ENCODE data around the gene C15orf40.
A peak's percentile ranks its signal among the peaks of the same experiment; 100 is the strongest.

Gene C15orf40

GRCh38 chr15:82986442-82986780 is 25.0 kb downstream of the C15orf40 start:
- WGBS: 3% methylated on average over 6 of the region's 12 CpGs
- Histone ChIP-seq H4K91ac (ENCODE audit: low read length) (peak overlapping the region; percentile 35), H3K18ac (ENCODE audit: low read depth in 1 of 2, low read length in 2 of 2) (peak overlapping the region in 1 of 2 experiments; percentile 16), H3K27ac (ENCODE audit: low read length, poor library complexity, severe bottlenecking) (peak overlapping the region; percentile 50), H3K23ac (ENCODE audit: low read length in 2 of 2) (no peak overlapping the region), H3K4me1 (ENCODE audit: control insufficient read depth, insufficient read depth, low read depth, low read length) (peaks cover 9% of the 10 kb centered on the region), H3K9me3 (ENCODE audit: control insufficient read depth, low read length) (no peaks in the 10 kb centered on the region), H3K79me1 (replicated peaks; ENCODE audit: low read length, poor library complexity, severe bottlenecking) (peaks cover 15% of the 10 kb centered on the region), H4K8ac (ENCODE audit: low read length) (peak overlapping the region; percentile 85), H3K14ac (ENCODE audit: low read length in 2 of 2) (no peak overlapping the region), H2AFZ (ENCODE audit: low read depth, low read length) (peak overlapping the region; percentile 93), H3K9ac (ENCODE audit: low read length) (peak overlapping the region; percentile 93), H2BK15ac (ENCODE audit: low read depth, poor library complexity, severe bottlenecking) (no peak overlapping the region), H3K36me3 (ENCODE audit: control insufficient read depth in 1 of 2, insufficient read depth in 2 of 2, low read depth in 1 of 2, low read length in 2 of 2) (peaks cover 13 to 25% of the 10 kb centered on the region in 2 experiments), H3K4me2 (ENCODE audit: low read length, poor library complexity, severe bottlenecking) (peak overlapping the region; percentile 77), H2BK12ac (ENCODE audit: low read length in 2 of 2) (no peak overlapping the region), H2AK5ac (ENCODE audit: low read length, severe bottlenecking) (peak overlapping the region; percentile 19), H2BK5ac (ENCODE audit: low read depth, low read length, poor library complexity, severe bottlenecking) (peak overlapping the region; percentile 51), H3K4me3 (ENCODE audit: insufficient read depth in 1 of 2, low read depth in 1 of 2, low read length in 2 of 2) (peak overlapping the region; percentile 63 to 98), H3K27me3 (ENCODE audit: control insufficient read depth in 1 of 2, insufficient read depth in 1 of 2, low read length in 2 of 2) (no peaks in the 10 kb centered on the region), H2BK120ac (ENCODE audit: low read depth, low read length) (no peak overlapping the region), H3K4ac (ENCODE audit: low read depth in 1 of 2, low read length in 2 of 2) (peak overlapping the region; percentile 82)
- DNase-seq: no peak

GRCh38 chr15:82985688-82986441 is 25.6 kb downstream of the C15orf40 start, which contains the start of gene RAMAC:
Gene RAMAC (plus strand): TSS chr15:82986210. CDS start chr15:82989019, 2,809 bp downstream.
- 4% methylated on average over 31 of the region's 45 CpGs for WGBS
- Histone ChIP-seq H3K4me3 (ENCODE audit: insufficient read depth in 1 of 2, low read depth in 1 of 2, low read length in 2 of 2) (peak within 1 kb of the TSS; percentile 63 to 98), H3K9me3 (ENCODE audit: control insufficient read depth, low read length) (no peaks in the 10 kb centered on the region), H2BK12ac (ENCODE audit: low read length in 2 of 2) (no peak within 1 kb of the TSS), H2BK15ac (ENCODE audit: low read depth, poor library complexity, severe bottlenecking) (no peak within 1 kb of the TSS), H2BK120ac (ENCODE audit: low read depth, low read length) (no peak within 1 kb of the TSS), H2AK5ac (ENCODE audit: low read length, severe bottlenecking) (peak within 1 kb of the TSS; percentile 19), H3K18ac (ENCODE audit: low read depth in 1 of 2, low read length in 2 of 2) (peak within 1 kb of the TSS; percentile 53 to 96), H4K91ac (ENCODE audit: low read length) (peak within 1 kb of the TSS; percentile 35), H3K27me3 (ENCODE audit: control insufficient read depth in 1 of 2, insufficient read depth in 1 of 2, low read length in 2 of 2) (no peaks in the 10 kb centered on the region), H3K27ac (ENCODE audit: low read length, poor library complexity, severe bottlenecking) (peak within 1 kb of the TSS; percentile 50), H3K23ac (ENCODE audit: low read length in 2 of 2) (no peak within 1 kb of the TSS), H4K8ac (ENCODE audit: low read length) (peak within 1 kb of the TSS; percentile 92), H3K4me1 (ENCODE audit: control insufficient read depth, insufficient read depth, low read depth, low read length) (peaks cover 9% of the 10 kb centered on the region), H3K4ac (ENCODE audit: low read depth in 1 of 2, low read length in 2 of 2) (peak within 1 kb of the TSS; percentile 82 to 85), H3K36me3 (ENCODE audit: control insufficient read depth in 1 of 2, insufficient read depth in 2 of 2, low read depth in 1 of 2, low read length in 2 of 2) (peaks cover 9 to 23% of the 10 kb centered on the region in 2 experiments), H3K79me1 (replicated peaks; ENCODE audit: low read length, poor library complexity, severe bottlenecking) (peaks cover 13% of the 10 kb centered on the region), H2BK5ac (ENCODE audit: low read depth, low read length, poor library complexity, severe bottlenecking) (peak within 1 kb of the TSS; percentile 51), H2AFZ (ENCODE audit: low read depth, low read length) (peak within 1 kb of the TSS; percentile 93), H3K9ac (ENCODE audit: low read length) (peak within 1 kb of the TSS; percentile 93), H3K4me2 (ENCODE audit: low read length, poor library complexity, severe bottlenecking) (peak within 1 kb of the TSS; percentile 77), H3K14ac (ENCODE audit: low read length in 2 of 2) (peak within 1 kb of the TSS in 1 of 2 experiments; percentile 98)
- peak; percentile 96 for DNase-seq

GRCh38 chr15:82980981-82981380 is 30.5 kb downstream of the C15orf40 start:
- H3K27me3 ChIP-seq (ENCODE audit: control insufficient read depth in 1 of 2, insufficient read depth in 1 of 2, low read length in 2 of 2): no peaks in the 10 kb centered on the region
- no peak overlapping the region for H4K8ac ChIP-seq (ENCODE audit: low read length)
- H3K79me1 ChIP-seq (replicated peaks; ENCODE audit: low read length, poor library complexity, severe bottlenecking): peaks cover 4% of the 10 kb centered on the region
- no peak overlapping the region for H4K91ac ChIP-seq (ENCODE audit: low read length)
- no peak overlapping the region for H2AFZ ChIP-seq (ENCODE audit: low read depth, low read length)
- no peak overlapping the region for H2BK5ac ChIP-seq (ENCODE audit: low read depth, low read length, poor library complexity, severe bottlenecking)
- no peak overlapping the region for H3K9ac ChIP-seq (ENCODE audit: low read length)
- no peak overlapping the region for H2BK12ac ChIP-seq (ENCODE audit: low read length in 2 of 2)
- no peak overlapping the region for H3K23ac ChIP-seq (ENCODE audit: low read length in 2 of 2)
- DNase-seq: no peak
- no peak overlapping the region for H3K4ac ChIP-seq (ENCODE audit: low read depth in 1 of 2, low read length in 2 of 2)
- no peaks in the 10 kb centered on the region for H3K36me3 ChIP-seq (ENCODE audit: control insufficient read depth in 1 of 2, insufficient read depth in 2 of 2, low read depth in 1 of 2, low read length in 2 of 2)
- H3K27ac ChIP-seq (ENCODE audit: low read length, poor library complexity, severe bottlenecking): no peak overlapping the region
- H2BK120ac ChIP-seq (ENCODE audit: low read depth, low read length): no peak overlapping the region
- H3K18ac ChIP-seq (ENCODE audit: low read depth in 1 of 2, low read length in 2 of 2): no peak overlapping the region
- no peak overlapping the region for H2BK15ac ChIP-seq (ENCODE audit: low read depth, poor library complexity, severe bottlenecking)
- H3K4me2 ChIP-seq (ENCODE audit: low read length, poor library complexity, severe bottlenecking): no peak overlapping the region
- no peak overlapping the region for H2AK5ac ChIP-seq (ENCODE audit: low read length, severe bottlenecking)
- H3K4me3 ChIP-seq (ENCODE audit: insufficient read depth in 1 of 2, low read depth in 1 of 2, low read length in 2 of 2): no peak overlapping the region
- H3K14ac ChIP-seq (ENCODE audit: low read length in 2 of 2): no peak overlapping the region
- WGBS: 0% methylated on average over 2 of the region's 2 CpGs
- no peaks in the 10 kb centered on the region for H3K9me3 ChIP-seq (ENCODE audit: control insufficient read depth, low read length)
- peaks cover 4% of the 10 kb centered on the region for H3K4me1 ChIP-seq (ENCODE audit: control insufficient read depth, insufficient read depth, low read depth, low read length)

GRCh38 chr15:82979726-82980125 is 31.7 kb downstream of the C15orf40 start:
- no peak overlapping the region for H2AK5ac ChIP-seq (ENCODE audit: low read length, severe bottlenecking)
- no peak overlapping the region for H3K4me2 ChIP-seq (ENCODE audit: low read length, poor library complexity, severe bottlenecking)
- H3K79me1 ChIP-seq (replicated peaks; ENCODE audit: low read length, poor library complexity, severe bottlenecking): peaks cover 2% of the 10 kb centered on the region
- no peak overlapping the region for H2BK12ac ChIP-seq (ENCODE audit: low read length in 2 of 2)
- H2AFZ ChIP-seq (ENCODE audit: low read depth, low read length): no peak overlapping the region
- WGBS: 93% methylated on average over 1 of the region's 1 CpG
- H3K14ac ChIP-seq (ENCODE audit: low read length in 2 of 2): no peak overlapping the region
- no peak overlapping the region for H2BK15ac ChIP-seq (ENCODE audit: low read depth, poor library complexity, severe bottlenecking)
- no peak overlapping the region for H3K23ac ChIP-seq (ENCODE audit: low read length in 2 of 2)
- H3K36me3 ChIP-seq (ENCODE audit: control insufficient read depth in 1 of 2, insufficient read depth in 2 of 2, low read depth in 1 of 2, low read length in 2 of 2): no peaks in the 10 kb centered on the region
- no peak overlapping the region for H3K4ac ChIP-seq (ENCODE audit: low read depth in 1 of 2, low read length in 2 of 2)
- H3K18ac ChIP-seq (ENCODE audit: low read depth in 1 of 2, low read length in 2 of 2): no peak overlapping the region
- H3K9ac ChIP-seq (ENCODE audit: low read length): no peak overlapping the region
- no peaks in the 10 kb centered on the region for H3K4me1 ChIP-seq (ENCODE audit: control insufficient read depth, insufficient read depth, low read depth, low read length)
- no peak overlapping the region for H2BK120ac ChIP-seq (ENCODE audit: low read depth, low read length)
- H3K4me3 ChIP-seq (ENCODE audit: insufficient read depth in 1 of 2, low read depth in 1 of 2, low read length in 2 of 2): no peak overlapping the region
- no peak overlapping the region for H3K27ac ChIP-seq (ENCODE audit: low read length, poor library complexity, severe bottlenecking)
- H2BK5ac ChIP-seq (ENCODE audit: low read depth, low read length, poor library complexity, severe bottlenecking): no peak overlapping the region
- no peaks in the 10 kb centered on the region for H3K27me3 ChIP-seq (ENCODE audit: control insufficient read depth in 1 of 2, insufficient read depth in 1 of 2, low read length in 2 of 2)
- no peak for DNase-seq
- no peak overlapping the region for H4K91ac ChIP-seq (ENCODE audit: low read length)
- H4K8ac ChIP-seq (ENCODE audit: low read length): no peak overlapping the region
- no peaks in the 10 kb centered on the region for H3K9me3 ChIP-seq (ENCODE audit: control insufficient read depth, low read length)
